H9 (cell line): ENCODE data around the gene FIGNL2. TPM values are rescaled to one million over a fixed set of nuclear protein-coding genes. Genes with fewer than 3 reads are reported as not detected.

ENCODE experiments used
- DNase-seq: peaks from one replicate; pipeline ENCODE4 v3.0.0-alpha.2; 2017
- H2AFZ ChIP-seq: one replicate; pipeline ENCODE4 v1.6.1; 2013; ENCODE audit warnings: mild to moderate bottlenecking, low read length, control low read depth, moderate library complexity
- H2AK5ac ChIP-seq: 2 replicates; pipeline ENCODE4 v1.6.1; 2013; ENCODE audit warnings: low read length, control low read depth, mixed read lengths; ENCODE audit not compliant: insufficient read length
- H2BK120ac ChIP-seq: one replicate; pipeline ENCODE4 v1.6.1; 2013; ENCODE audit warnings: low read depth, mild to moderate bottlenecking, low read length, control low read depth, inconsistent platforms; ENCODE audit not compliant: poor library complexity, severe bottlenecking
- H2BK12ac ChIP-seq: 2 replicates; pipeline ENCODE4 v1.6.1; 2013; ENCODE audit warnings: low read length, control low read depth, mixed read lengths, low read depth; ENCODE audit not compliant: insufficient read length
- H2BK15ac ChIP-seq: 2 replicates; pipeline ENCODE4 v1.6.1; 2013; ENCODE audit warnings: low read depth, low read length, control low read depth
- H2BK20ac ChIP-seq: one replicate; pipeline ENCODE4 v1.6.1; 2013; ENCODE audit warnings: low read depth, mild to moderate bottlenecking, low read length, control low read depth, inconsistent platforms; ENCODE audit not compliant: poor library complexity, severe bottlenecking
- H2BK5ac ChIP-seq: 2 replicates; pipeline ENCODE4 v1.6.1; 2013; ENCODE audit warnings: low read length, control low read depth, mixed read lengths; ENCODE audit not compliant: insufficient read length
- H3K14ac ChIP-seq: 2 replicates; pipeline ENCODE4 v1.6.1; 2013; ENCODE audit warnings: low read length, control low read depth; ENCODE audit not compliant: insufficient read depth
- H3K18ac ChIP-seq: 2 replicates; pipeline ENCODE4 v1.6.1; 2013; ENCODE audit warnings: low read depth, mild to moderate bottlenecking, mixed read lengths, low read length, control low read depth; ENCODE audit not compliant: insufficient read length
- H3K23ac ChIP-seq: 2 replicates; pipeline ENCODE4 v1.6.1; 2013; ENCODE audit warnings: low read length, control low read depth, mixed read lengths, low read depth; ENCODE audit not compliant: insufficient read length
- H3K23me2 ChIP-seq: 2 replicates; pipeline ENCODE4 v1.6.1; 2013; ENCODE audit warnings: low read depth, mild to moderate bottlenecking, mixed read lengths, low read length, control low read depth; ENCODE audit not compliant: insufficient read length, poor library complexity, severe bottlenecking
- H3K27ac ChIP-seq: 2 replicates; pipeline ENCODE4 v1.5.1; 2013; ENCODE audit warnings: low read length, control low read depth, mixed read lengths, low read depth; ENCODE audit not compliant: insufficient read length
- H3K27me3 ChIP-seq: 2 replicates; pipeline ENCODE4 v1.6.1; 2013; ENCODE audit warnings: low read length, control low read depth, inconsistent platforms; ENCODE audit not compliant: insufficient read depth
- H3K4ac ChIP-seq: 2 replicates; pipeline ENCODE4 v1.6.1; 2013; ENCODE audit warnings: low read depth, mild to moderate bottlenecking, control low read depth, inconsistent platforms, low read length, moderate library complexity
- H3K4me1 ChIP-seq: 2 replicates; pipeline ENCODE4 v1.6.1; 2013; ENCODE audit warnings: low read length, control low read depth, inconsistent platforms; ENCODE audit not compliant: insufficient read depth
- H3K4me2 ChIP-seq: 2 replicates; pipeline ENCODE4 v1.6.1; 2013; ENCODE audit warnings: low read length, control low read depth, mixed read lengths; ENCODE audit not compliant: insufficient read length, insufficient read depth
- H3K56ac ChIP-seq: 2 replicates; pipeline ENCODE4 v1.6.1; 2013; ENCODE audit warnings: low read depth, mild to moderate bottlenecking, mixed read lengths, low read length, control low read depth; ENCODE audit not compliant: insufficient read length
- H3K79me1 ChIP-seq: 2 replicates; pipeline ENCODE4 v1.6.1; 2013; ENCODE audit warnings: low read depth, mild to moderate bottlenecking, moderate library complexity, low read length, control low read depth, inconsistent platforms; ENCODE audit not compliant: insufficient read depth, poor library complexity, severe bottlenecking
- H3K79me2 ChIP-seq: 2 replicates; pipeline ENCODE4 v1.6.1; 2013; ENCODE audit warnings: low read length, control low read depth, inconsistent platforms; ENCODE audit not compliant: insufficient read depth
- H3K9ac ChIP-seq: 2 replicates; pipeline ENCODE4 v1.6.1; 2013; ENCODE audit warnings: low read length, control low read depth, mixed read lengths; ENCODE audit not compliant: insufficient read length; ENCODE audit errors: extremely low read depth
- H3K9me3 ChIP-seq: one replicate; pipeline ENCODE4 v1.6.1; 2013; ENCODE audit warnings: low read depth, low read length, inconsistent platforms; ENCODE audit not compliant: control insufficient read depth
- H3T11ph ChIP-seq: one replicate; pipeline ENCODE4 v1.6.1; 2013; ENCODE audit warnings: mild to moderate bottlenecking, low read length, control low read depth, inconsistent platforms
- H4K20me1 ChIP-seq: one replicate; pipeline ENCODE4 v1.6.1; 2013; ENCODE audit not compliant: control insufficient read depth, insufficient read length, insufficient read depth
- H4K5ac ChIP-seq: 2 replicates; pipeline ENCODE4 v1.6.1; 2013; ENCODE audit warnings: low read depth, mild to moderate bottlenecking, mixed read lengths, low read length, control low read depth; ENCODE audit not compliant: insufficient read length
- H4K8ac ChIP-seq: replicated peaks from 2 replicates; pipeline ENCODE4 v1.6.1; 2013; ENCODE audit warnings: low read length, control low read depth, mixed read lengths, low read depth; ENCODE audit not compliant: insufficient read length
- H4K91ac ChIP-seq: 2 replicates; pipeline ENCODE4 v1.6.1; 2013; ENCODE audit warnings: low read depth, mild to moderate bottlenecking, moderate library complexity, mixed read lengths, low read length, control low read depth; ENCODE audit not compliant: insufficient read length
- H3K27ac Mint-ChIP-seq, 3 experiments: 2 replicates in 2 of 3; 3 replicates in 1 of 3; pipeline ENCODE4 v1.8.0; 2020 to 2021; ENCODE audit warnings: mixed read lengths in 3 of 3, mild to moderate bottlenecking in 1 of 3, moderate library complexity in 1 of 3
- H3K27me3 Mint-ChIP-seq: 2 replicates; pipeline ENCODE4 v1.8.0; 2021; ENCODE audit warnings: low read depth, mild to moderate bottlenecking, moderate library complexity, mixed read lengths
- H3K36me3 Mint-ChIP-seq, 3 experiments: 2 replicates in 2 of 3; 3 replicates in 1 of 3; pipeline ENCODE4 v1.8.0; 2020 to 2021; ENCODE audit warnings: low read depth in 3 of 3, mixed read lengths in 3 of 3; ENCODE audit not compliant: insufficient read depth in 1 of 3
- H3K4me1 Mint-ChIP-seq, 2 experiments: 2 replicates each; pipeline ENCODE4 v1.8.0; 2020; ENCODE audit warnings: mixed read lengths in 2 of 2
- H3K4me3 Mint-ChIP-seq, 2 experiments: 2 replicates in 1 of 2; 3 replicates in 1 of 2; pipeline ENCODE4 v1.8.0; 2020 to 2021; ENCODE audit warnings: mild to moderate bottlenecking in 2 of 2, mixed read lengths in 2 of 2, moderate library complexity in 1 of 2
- H3K9me3 Mint-ChIP-seq, 2 experiments: 2 replicates in 1 of 2; 3 replicates in 1 of 2; pipeline ENCODE4 v1.8.0; 2020; ENCODE audit warnings: mild to moderate bottlenecking in 2 of 2, mixed read lengths in 2 of 2, moderate library complexity in 1 of 2
- WGBS: extraction: QIAGEN DNeasy Blood & Tissue Kit; methylation state at CpG from one replicate; pipeline ENCODE4 v1.1.7; 2013; ENCODE audit warnings: missing lambda C conversion rate, low lambda C conversion rate, mixed read lengths; ENCODE audit not compliant: insufficient read length; ENCODE audit errors: extremely low coverage; 5-methylcytosine and 5-hydroxymethylcytosine counted together
- total RNA-seq: library from RNA; stranded (reverse); gene quantifications from 2 replicates; pipeline ENCODE4 v1.2.1, GENCODE V29; 2021
- TF ChIP-seq, protein P1 (sequence below): fragments of 200-600 bp; sonication (generic); conservative IDR thresholded peaks from 3 replicates; pipeline ENCODE4 v1.8.0; 2021; ENCODE audit warnings: antibody characterized with exemption, mild to moderate bottlenecking

FIGNL2 gene
- total RNA-seq, 1 experiment from 2014 or later: 19.7 TPM

DNA sequence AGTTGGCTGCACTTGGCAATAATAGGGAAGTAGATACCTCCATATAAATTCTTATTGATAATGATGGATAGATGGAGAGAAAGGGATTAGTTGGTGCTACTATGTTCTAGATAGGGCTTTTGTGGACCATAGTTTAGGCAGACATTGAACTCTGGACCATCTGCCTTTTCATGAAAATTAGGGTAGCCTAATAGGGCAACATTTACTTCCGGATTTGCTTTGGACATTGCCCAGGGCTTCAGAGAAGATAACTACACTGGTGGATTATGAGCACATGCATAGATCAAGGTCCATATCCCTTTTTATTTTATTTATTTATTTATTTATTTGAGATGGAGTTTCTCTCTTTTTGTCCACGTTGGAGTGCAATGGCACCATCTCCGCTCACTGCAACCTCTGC is 70.5 kb downstream of the FIGNL2 start:
- Histone ChIP-seq H3K56ac (no peak overlapping the region), H2BK20ac (no peak overlapping the region), H3K9ac (no peak overlapping the region), H3K23me2 (no peaks in the 10 kb centered on the region), H3K4ac (no peak overlapping the region), H3K18ac (no peak overlapping the region), H2AFZ (no peak overlapping the region), H3T11ph (no peak overlapping the region), H2BK120ac (no peak overlapping the region), H2BK15ac (no peak overlapping the region), H3K27ac (no peak overlapping the region), H3K27me3 (no peaks in the 10 kb centered on the region), H3K14ac (no peak overlapping the region), H3K4me1 (no peaks in the 10 kb centered on the region), H3K79me2 (no peaks in the 10 kb centered on the region), H4K8ac (no peak overlapping the region), H3K9me3 (no peaks in the 10 kb centered on the region), H4K91ac (no peak overlapping the region), H4K20me1 (no peaks in the 10 kb centered on the region), H3K4me2 (no peak overlapping the region), H2BK12ac (no peak overlapping the region), H2BK5ac (no peak overlapping the region), H3K79me1 (no peaks in the 10 kb centered on the region), H4K5ac (no peak overlapping the region), H3K23ac (no peak overlapping the region), H2AK5ac (no peak overlapping the region)
- TF ChIP-seq, protein P1, sequence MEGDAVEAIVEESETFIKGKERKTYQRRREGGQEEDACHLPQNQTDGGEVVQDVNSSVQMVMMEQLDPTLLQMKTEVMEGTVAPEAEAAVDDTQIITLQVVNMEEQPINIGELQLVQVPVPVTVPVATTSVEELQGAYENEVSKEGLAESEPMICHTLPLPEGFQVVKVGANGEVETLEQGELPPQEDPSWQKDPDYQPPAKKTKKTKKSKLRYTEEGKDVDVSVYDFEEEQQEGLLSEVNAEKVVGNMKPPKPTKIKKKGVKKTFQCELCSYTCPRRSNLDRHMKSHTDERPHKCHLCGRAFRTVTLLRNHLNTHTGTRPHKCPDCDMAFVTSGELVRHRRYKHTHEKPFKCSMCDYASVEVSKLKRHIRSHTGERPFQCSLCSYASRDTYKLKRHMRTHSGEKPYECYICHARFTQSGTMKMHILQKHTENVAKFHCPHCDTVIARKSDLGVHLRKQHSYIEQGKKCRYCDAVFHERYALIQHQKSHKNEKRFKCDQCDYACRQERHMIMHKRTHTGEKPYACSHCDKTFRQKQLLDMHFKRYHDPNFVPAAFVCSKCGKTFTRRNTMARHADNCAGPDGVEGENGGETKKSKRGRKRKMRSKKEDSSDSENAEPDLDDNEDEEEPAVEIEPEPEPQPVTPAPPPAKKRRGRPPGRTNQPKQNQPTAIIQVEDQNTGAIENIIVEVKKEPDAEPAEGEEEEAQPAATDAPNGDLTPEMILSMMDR: no peak
- Mint-ChIP-seq H3K36me3 (peaks cover 15 to 25% (median 21%) of the 10 kb centered on the region in 3 experiments), H3K9me3 (no peaks in the 10 kb centered on the region), H3K27ac (no peak overlapping the region), H3K27me3 (no peaks in the 10 kb centered on the region), H3K4me3 (no peak overlapping the region), H3K4me1 (no peaks in the 10 kb centered on the region)
- no CpG with 5 or more reads among the region's 3 CpGs for WGBS
- no peak for DNase-seq
